C4-2B (cell line): ENCODE measurements around the gene GMNN.

Source experiments
- CTCF ChIP-seq: fragments of 450-650 bp; conservative IDR thresholded peaks from 2 replicates; pipeline ENCODE4 v1.5.1; 2017; ENCODE audit warnings: mild to moderate bottlenecking
- ZFX ChIP-seq: fragments of 450-650 bp; IDR thresholded peaks from 2 replicates; pipeline ENCODE4 v1.6.1; 2017

DNA sequence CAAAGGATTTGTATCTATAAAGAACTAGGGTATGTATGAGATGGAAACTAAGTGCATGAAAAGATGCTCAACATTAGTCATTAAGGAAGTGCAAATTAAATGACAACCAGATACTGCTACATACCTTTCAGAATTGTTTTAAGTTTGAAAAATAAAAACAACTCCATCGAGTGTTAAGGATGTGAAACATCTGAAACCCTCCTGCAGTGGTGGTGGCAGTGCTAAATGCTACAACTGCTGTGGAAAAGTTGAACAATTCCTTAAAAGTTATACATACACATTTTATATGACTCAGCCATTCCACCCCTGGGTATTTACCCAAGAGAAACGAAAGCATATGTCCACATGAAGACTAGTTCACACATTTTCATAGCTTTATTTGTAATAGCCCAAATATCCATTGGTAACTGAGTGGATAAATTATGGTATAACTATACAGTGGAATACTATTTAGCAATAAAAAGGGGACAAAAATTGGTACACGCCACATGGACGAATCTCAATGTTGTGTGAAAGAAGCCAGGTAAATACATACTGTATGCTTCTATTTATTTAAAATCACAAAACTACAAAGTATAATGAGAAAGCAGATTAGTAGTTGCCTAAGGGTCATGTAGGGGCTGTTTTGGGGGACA is 13.4 kb downstream of the GMNN start:
- TF ChIP-seq CTCF (no peak), ZFX (no peak)
